HG03159 (cell line): ENCODE results near the gene GAPDHS.

Experiments
- ATAC-seq: cut with Tn5 transposase; IDR thresholded peaks from one replicate; pipeline ENCODE4 v1.9.1; 2021; ENCODE audit warnings: mild to moderate bottlenecking, moderate library complexity; ENCODE audit not compliant: unreplicated experiment

Gene GAPDHS

DNA sequence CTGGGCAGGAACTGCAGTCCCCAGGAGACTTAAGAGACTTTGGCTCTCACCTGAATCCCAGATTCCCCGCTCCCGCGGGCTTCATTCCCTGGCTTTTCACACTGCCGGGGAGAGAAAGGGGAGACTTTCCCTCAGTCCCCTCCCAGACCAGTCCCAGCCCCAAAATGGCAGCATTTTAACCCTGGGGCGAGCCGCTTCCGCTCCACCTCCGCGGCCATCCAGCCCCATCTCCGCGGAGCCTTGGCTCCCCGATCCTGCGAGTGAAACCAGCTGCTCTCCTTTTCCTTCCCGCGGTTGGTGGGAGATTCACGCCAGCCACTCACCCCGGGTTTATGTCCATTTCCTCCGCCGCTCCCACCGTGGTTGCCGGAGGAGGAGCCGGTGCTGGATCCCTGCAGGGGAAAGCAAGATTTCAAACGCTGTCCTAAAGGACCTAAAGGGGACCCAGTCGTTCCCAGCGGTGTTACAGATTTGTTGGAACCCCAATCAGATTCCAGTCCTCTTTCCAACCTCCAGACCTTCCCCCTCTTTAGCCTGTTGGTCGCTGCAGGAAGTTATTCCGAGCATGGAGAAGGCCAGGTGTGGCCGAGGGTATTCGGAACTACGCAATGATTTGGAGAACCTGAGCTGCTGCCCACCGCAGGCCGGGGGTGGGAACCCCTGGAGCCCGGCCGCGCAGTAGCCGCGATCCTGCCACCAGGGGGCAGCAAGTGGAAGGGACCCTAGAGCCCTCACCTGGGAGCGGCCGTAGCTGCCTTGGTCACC is 23.2 kb upstream of the GAPDHS start:
- ATAC-seq: no peak

DNA sequence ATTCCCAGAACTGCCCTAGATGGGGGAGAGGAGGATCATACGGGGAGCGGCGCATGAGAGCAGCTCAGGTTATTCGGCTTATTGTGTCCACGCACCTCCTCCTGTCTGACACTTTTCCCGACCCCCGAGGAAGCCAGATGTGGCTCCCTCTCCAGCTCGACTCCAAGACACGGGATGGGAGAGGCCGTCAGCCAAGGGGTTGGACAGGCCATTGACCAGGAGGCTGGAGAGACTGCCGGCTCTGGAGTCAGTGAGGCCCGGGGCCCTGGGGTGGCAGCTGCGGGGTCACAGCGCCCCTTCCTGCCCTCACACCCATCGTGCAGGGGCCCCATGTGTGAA is 22.7 kb upstream of the GAPDHS start:
- no peak for ATAC-seq

DNA sequence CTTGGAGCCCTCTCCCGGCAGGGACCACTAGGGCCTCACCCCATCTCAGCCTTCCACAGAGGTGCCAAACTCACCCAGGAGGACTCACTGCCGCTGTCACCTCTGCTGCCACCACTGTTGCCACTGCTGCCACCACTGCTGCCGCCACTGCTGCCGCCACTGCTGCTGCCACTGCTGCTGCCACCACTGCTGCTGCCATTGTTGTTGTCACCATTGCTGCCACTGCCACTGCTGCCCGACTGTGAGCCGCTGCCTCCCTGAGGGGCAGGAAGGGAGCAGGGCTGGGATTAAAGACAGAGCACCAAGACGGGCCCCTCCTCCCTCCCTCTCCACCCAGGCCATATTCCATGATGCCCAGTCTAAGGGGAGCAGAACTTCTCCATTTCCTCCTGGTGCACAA is 21.9 kb upstream of the GAPDHS start:
- no peak for ATAC-seq

DNA sequence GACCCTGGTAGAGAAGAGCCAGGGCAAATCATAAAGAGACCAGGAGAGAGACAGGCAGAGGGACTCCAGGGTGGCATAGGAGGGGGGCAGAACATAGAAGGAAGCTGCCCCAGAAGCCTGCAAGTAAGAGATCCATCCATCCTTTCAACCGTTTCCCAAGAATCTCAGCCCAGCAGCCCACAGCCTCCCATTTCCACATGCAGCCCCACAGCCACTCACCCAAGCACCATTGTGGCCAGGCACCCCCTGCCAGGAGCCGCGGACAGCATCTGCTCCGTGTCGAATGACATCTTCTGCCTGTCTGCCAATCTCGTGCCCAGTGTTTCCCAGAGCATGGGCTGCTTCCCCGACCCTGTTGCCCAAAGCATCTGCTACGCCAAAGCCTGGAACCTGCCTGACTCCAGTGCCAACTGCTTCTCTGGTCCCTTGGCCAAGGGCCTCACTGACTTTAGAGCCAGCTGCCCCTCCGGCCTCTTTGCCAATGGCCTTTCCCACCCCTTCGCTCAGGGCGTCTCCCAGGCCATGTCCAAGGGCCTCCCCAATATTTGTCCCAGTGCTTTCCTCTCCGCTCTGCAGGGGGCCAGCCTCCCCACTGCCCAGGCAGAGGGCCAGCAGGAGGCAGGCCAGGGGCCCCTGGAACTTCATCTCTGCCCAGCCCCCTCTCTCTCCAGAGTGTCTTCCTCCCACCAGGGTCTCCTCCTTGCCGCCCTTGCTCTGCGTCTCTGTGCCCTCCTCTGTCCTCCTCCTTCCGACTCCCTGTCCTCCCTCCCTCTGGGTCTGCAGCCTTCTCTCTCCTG is 20.2 kb upstream of the GAPDHS start:
- ATAC-seq: no peak

DNA sequence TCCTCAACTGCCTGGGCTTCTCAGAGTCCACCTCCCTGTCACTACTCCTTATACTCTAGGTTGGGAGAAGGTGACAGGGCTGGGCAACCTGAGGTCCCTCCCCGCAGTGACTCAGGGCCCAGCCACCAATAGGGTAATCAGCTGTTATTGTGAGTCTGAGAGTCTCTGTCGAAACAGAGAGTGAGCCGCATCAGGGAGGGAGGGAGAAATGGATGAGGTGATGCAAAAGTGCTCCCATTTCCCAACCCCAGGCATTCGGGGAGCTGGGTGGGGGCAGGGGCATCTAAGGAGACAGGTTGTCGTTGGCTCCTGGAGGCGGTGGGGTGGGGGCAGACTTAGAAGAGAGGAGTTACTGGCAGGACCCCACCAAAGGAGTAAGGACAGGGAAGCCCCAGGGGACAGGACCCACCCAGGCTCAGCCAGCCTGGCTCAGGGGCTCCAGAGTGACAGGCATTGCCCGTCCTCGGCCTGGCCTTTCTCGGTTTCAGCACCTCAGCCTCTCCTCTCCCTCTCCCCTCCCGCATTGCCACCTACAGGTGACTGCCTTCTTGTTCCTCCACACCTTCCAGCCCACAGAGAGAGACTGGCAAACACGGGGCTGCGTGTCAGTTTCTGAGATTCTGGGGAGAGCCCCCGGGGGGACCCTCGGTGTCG is 19.5 kb upstream of the GAPDHS start, which contains the start of gene DMKN:
Gene DMKN (minus strand): TSS at position 22 of the 654 bp plus-strand sequence. CDS start 174 bp downstream, outside the sequence.
- no peak for ATAC-seq

DNA sequence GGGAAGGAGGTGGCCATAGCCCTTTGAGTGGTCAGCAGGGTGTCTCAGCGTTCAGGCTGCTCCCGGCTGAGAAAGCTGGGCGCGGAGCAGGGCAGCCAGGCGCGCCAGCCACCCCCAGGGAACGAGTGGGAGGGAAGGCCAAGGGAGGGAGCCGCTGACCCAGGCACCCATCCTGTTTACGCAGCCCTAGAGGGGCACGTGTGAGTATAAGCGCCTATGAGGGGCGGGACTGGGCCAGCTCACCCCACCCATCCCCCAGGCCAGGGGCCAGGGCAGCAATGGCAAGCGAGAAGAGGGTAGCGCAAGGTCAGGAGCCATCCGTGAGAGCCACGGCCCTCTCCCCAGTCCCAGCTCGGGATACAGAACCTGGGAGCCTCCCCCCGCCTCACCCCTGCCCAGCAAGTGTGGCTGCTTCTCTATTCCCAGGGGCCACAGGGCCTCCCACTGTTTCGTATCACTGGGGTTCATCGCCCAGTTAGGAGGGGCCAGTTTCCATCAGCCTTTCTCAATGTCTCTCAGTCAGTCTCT is 18.9 kb upstream of the GAPDHS start:
- ATAC-seq: no peak

DNA sequence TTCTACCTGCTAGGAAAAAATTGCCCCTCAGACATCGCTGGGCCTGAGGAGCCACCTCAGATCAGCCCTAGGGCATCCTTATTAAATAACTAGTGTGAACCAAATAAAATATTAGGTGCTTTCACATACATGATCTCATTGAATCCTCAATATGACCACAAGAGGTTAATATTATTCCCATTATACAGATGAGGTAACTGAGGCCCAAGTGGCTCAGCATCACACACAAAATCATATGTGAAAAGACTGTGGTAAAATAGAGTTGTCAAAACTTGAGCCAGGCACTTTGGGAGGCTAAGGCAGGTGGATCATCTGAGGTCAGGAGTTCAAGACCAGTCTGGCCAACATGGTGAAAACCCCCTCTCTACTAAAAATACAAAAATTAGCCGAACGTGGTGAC is 16.9 kb upstream of the GAPDHS start:
- no peak for ATAC-seq

DNA sequence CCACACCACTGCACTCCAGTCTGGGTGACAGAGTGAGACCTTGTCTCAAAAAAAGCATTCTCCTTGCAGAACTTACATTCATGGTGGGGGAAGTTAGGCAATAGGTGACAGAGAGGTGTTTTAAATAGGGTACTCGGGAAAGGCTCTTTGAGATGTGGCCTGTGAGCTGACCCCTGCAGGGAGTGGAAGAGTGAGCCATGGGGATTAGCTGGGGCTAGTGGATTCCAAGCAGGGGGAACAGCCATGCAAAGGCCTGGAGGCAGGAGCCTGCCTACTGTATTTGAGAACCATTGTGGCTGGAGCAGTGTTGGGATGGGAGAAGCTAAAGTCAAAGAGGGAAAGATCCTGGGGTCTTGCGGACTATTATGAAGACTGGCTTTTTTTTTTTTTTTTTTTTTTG is 15.9 kb upstream of the GAPDHS start:
- ATAC-seq: no peak

DNA sequence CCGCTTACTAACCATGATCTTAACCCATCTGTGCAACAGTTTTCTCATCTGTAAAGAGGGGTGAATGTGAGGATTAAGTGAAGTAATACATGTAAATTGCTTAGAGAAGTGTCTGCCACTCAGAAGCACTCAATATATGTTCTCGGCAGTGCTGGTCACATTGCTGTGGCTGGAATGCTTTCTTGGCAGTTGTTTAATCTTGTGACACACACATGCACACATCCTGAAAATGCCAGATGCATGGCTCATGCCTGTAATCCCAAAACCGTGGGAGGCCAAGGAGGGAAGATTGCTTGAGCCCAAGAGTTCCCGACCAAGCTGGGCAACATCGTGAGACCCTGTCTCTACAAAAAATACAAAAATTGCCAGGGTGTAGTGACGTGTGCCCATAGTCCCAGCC is 14.9 kb upstream of the GAPDHS start:
- ATAC-seq: no peak

DNA sequence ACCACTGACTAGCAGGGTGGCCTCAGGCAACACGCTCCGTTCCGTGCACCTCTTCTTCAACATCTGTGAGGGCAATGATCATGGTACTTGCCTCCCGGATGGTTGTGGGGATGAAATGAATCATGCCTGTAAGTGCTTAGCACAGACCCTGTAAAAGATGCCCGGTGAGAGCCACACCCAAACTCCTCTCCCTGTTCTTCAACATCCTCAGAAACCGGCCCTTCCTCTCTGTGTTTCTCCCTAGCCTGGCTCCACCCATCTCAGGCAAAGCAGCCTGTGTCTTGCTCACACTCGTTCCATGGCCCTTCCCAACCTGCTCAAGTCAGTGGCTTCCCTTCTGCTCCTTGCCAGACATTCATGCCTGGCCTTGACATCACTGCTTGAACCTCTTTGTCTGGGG is 14.0 kb upstream of the GAPDHS start:
- ATAC-seq: no peak

DNA sequence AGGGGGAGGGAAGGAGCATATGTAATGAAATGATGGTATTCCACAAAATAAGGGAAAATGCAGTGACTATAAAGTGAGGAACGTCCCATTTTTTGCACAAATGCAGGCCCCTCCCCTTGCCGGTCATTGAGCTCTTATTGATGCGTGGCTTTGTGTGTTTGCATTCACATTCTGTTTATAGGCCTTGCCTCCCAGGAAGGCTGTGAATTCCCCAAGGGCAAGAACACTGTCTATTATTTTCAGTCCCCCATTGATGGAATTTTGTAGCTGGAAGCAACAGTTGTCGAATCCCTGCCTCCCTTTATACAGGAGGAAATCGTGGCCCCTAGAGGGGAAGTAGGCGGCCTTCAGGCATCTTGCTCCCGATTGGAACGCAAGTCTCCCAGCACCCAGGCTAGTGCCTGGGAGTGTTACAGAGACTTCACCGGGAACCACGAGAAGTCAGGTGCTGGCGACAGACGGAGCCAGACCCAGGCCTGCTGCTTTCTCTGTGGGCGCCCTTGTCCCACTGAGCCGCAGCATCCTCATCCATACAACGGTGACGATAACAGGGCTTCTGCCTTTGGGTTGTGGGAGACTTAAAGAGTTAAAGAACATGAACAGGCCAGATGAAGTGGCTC is 12.0 kb upstream of the GAPDHS start:
- ATAC-seq: no peak

DNA sequence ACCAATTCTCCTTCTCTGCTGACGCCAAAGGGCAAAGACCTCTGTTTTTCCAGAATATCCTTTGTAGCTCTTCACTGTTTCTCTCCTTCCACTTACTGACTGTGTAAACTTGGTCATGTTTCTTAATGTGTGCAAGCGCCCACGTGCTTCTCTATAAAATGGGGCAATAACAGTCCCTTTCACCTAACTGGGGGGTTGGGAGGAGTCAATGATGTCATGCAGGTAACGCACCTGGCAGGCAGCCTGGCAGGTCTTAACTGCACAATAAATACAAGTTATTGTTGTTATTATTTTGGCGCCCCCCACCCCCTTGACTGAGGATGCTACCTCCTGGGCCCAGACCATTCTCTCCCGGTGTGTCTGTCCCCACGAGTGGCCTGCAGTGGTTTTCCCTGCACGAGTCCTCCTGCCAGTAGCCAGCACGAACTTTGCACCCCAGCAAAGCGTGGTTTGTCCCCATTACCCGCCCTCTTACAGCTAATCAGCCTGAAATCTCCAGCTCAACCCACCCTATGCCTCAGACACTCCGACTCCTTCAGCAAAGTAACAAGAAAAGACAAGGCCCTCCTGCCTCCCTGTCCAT is 10.4 kb upstream of the GAPDHS start:
- no peak for ATAC-seq

DNA sequence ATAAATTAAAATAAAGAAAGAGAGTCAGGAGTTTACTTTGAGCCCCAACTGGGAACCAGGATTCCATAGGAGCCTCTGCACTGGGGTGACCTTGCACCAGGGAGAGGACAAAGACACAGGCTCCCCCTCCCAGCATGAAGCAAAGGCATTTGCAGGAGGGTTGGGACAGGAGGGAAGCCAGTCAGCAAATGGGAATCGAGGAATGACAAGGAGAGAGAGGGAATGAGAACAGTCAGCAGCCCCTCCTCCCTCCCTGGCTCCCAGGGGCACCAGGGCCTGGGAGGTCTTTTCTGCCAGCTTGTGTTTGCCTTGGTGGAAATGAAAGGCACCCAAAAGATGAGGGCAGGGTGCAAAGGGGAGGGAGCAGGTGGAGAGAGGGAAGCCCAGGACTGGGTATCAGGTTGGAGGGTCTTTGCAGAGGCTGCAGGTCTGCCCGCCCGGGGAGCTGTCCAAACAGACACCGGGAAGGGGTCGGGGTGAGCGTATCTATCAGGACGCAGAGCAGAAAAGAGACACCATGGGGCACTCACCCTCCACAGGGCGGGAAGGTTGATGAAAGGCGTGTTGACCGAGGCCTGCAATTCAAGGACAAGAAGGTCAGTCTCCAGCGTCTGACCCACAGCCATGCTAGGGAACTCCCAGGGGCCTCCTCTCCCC is 8.9 kb upstream of the GAPDHS start:
- no peak for ATAC-seq

DNA sequence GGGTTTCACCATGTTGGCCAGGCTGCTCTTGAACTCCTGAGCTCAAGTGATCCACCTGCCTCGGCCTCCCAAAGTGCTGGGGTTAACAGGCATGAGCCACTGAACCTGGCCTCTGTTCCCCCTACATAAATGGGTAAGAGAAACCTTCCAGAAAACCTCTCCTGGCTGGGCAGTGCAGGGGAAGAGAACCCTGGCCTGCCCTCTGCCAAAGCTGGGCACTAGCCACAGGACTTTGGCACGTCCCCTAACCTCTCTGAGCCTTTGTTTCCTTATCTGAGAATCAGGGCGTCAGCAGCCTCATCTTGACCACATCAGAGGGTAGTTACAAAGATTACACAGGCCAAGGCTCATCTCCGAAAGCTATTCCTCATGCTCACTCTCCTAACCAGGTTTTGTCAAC is 7.4 kb upstream of the GAPDHS start:
- no peak for ATAC-seq

DNA sequence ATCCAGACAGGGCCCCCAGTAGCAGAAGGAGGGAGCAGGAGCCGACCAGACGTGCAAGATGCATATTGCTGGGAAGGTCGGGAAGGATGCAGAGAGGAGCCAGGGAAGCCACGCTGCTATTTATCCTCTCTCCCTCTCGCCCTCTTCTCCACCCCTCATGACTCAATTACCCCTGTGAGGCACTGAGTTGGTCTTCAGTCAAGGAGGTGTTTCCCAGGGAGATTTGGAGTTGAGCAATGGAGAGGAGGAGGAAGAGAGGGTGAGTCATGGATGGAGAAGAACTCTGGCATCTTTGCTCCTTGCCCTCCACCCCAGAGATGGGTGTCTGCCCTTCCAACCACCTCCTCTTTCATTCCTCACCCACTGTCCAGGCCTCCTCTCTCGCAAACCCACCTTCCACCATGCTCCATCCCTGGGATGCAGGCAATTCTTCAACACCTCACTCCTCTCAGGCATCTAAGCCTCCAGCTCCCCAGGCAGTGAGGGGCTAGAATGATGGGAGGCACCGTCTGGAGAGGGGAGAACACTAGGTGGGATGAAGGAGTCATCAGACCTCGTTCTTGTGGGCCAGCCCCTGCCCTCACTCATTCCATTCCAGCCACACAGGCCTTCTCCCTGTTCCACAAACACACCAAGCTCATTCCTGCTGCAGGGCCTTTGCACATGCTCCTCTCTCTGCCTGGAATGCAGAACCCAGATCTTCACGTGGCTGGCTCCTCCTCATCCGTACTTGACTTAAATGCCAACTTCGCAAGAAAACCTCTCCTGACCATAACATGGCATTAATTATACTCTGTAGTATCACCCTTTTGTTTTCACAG is 4.8 kb upstream of the GAPDHS start, which contains the start of gene SBSN:
Gene SBSN (minus strand): TSS at position 94 of the 821 bp plus-strand sequence. CDS start 30 bp downstream, at position 64.
- ATAC-seq: no peak

DNA sequence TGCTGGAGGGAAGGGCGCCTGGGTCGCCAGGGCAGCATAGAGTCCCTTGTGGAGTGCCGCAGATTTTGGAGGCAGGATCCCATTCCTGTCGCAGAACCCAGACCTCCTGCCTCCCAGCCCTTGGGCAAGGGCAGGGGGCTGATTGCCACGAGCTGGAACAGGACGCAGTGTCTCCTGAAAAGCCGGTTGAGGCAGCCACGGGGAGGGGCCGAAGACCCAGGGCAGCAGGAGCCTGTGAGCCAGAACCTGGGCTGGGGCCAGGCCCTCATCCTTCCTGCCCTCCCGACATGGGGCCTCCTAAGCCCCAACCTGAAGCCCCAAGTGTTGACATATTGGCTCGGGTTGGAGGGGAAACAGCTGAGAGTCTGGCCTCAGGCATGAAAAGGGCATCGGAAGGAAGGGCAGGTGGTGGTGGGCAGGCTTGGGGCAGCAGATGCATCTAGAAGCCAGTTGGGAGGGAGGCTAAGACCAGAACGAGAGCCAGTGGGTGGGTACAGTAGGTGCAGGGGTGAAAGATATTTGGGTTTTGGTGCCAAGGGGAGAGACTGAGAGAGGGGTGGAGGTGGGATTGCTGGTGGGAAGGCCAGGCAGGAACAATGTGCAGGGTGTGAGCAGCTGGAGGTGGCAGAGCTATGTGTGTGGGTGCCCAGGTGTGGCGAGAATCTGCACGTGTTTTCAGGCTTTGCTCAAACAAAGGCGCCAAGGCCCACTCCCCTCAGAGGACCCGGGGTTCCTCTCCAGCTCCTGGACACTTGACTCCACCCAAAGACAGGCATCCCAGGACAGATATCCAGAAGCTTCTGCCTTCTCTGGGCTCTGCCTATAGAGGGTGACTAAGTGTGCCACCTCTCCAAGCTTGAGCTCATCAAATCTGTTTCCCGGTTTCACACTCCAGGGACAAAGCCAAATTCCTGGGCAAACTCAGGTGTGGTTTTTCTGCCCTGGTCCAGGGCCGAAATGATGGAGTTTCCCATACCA is 3.7 kb upstream of the GAPDHS start:
- ATAC-seq: no peak

DNA sequence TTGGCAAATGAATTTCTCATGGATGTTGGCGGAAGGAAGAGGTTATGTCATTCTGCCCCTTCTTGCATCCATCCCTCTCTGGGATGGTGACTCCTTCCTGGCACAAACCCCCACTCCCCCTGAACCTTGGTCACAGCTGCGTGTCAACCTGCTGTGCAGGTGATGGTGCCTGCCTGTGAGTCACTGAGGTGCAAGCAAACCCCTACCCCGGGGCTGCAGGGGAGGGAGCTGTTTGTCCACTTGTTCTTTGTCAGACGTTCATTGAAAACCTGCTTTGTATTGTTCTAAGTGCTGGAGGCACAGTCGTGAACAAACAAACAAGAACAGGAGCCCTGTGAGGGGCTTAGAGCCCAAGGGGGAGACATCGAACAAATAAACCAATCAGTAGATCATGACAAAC is 2.0 kb upstream of the GAPDHS start:
- no peak for ATAC-seq

DNA sequence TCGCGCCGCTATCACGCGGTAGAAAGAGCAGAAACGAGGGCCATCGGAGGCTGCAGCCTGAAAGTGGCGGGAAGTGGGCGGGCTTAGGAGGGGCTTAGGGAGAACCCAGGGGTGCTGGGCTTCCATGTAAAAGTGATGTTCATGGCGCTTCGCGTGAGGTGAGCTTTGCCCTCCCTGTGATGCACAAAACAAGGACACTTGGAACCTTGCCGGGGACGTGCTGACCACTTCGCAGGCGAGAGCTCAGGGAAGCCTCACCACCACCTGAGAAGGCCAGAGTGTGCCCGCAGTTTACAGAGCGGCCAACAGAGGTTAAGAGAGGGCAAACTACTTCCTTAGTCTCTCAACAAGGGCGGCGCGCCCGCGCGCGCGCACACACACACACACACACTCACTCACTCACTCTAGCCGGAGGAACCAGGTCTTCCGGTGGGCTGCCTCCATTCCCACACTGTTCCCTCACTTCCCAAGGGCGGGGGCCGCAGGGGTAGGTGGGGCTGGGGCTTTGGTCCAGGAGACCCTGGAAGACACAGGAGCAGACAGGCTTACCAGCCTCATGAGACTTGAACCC is 651 bp downstream of the GAPDHS start:
- no peak for ATAC-seq
